A549 (cell line): Measurements from ENCODE around the gene NPFFR2. TPM values are rescaled to one million over a fixed set of nuclear protein-coding genes. Genes with fewer than 3 reads are reported as not detected.
"Not testable (repeated sequence)": the region's sequence is repeated elsewhere in the genome, so short reads cannot be mapped to it uniquely, and the experiment has no call there.

Source experiments
- ATAC-seq, 2 experiments: fragments of 200-7000 bp in 1 of 2; fragments of >200 bp in 1 of 2; cut with Nextera tagmentation in 1 of 2; cut with Tn5 transposase in 1 of 2; 3 replicates each; pipeline versions ENCODE4 v1.8.0 to v1.9.1; 2018 to 2020; ENCODE audit warnings: mild to moderate bottlenecking in 1 of 2, moderate library complexity in 1 of 2
- CTCF ChIA-PET: fragments of 300-600 bp; sonication (Branson Sonifier 250); formaldehyde crosslinking; extraction: SDS; loops from one replicate; lab custom pipeline; 2021; ENCODE audit warnings: antibody characterized with exemption, inconsistent platforms; lab: Yijun Ruan, JAX
- POLR2A ChIA-PET: fragments of 350-600 bp; formaldehyde crosslinking; extraction: SDS; loops from one replicate; lab custom pipeline; 2021; ENCODE audit warnings: antibody characterized with exemption, inconsistent platforms; lab: Yijun Ruan, JAX
- DNase-seq, 2 experiments: peaks; one replicate each; pipeline versions ENCODE4 v3.0.0 to v3.0.0-alpha.2; 2011 to 2016; ENCODE audit warnings: low read depth in 1 of 2, low spot score in 1 of 2
- FAIRE-seq: peaks from 2 replicates; lab custom pipeline; 2011; peaks lifted over from hg19 to GRCh38; lab: Jason Lieb, UNC
- H3K27ac ChIP-seq, 2 experiments: fragments of >200 bp; sonication (Bioruptor Twin); formaldehyde crosslinking; 3 replicates each; pipeline ENCODE4 v1.5.1; 2016 to 2017
- H3K4me1 ChIP-seq: fragments of >200 bp; sonication (Bioruptor Twin); formaldehyde crosslinking; 3 replicates; pipeline ENCODE4 v1.6.1; 2016
- H3K4me2 ChIP-seq: fragments of >200 bp; sonication (Bioruptor Twin); formaldehyde crosslinking; 3 replicates; pipeline ENCODE4 v1.6.1; 2016
- H3K4me3 ChIP-seq: fragments of >200 bp; sonication (Bioruptor Twin); formaldehyde crosslinking; 3 replicates; pipeline ENCODE4 v1.5.1; 2016
- H3K9me3 ChIP-seq: fragments of >200 bp; sonication (Bioruptor Twin); formaldehyde crosslinking; 3 replicates; pipeline ENCODE4 v1.6.1; 2016
- CHD2 ChIP-seq: fragments of 150-350 bp; IDR thresholded peaks from 2 replicates; pipeline ENCODE4 v1.6.1; 2014; ENCODE audit warnings: low read length; ENCODE audit not compliant: partially characterized antibody
- FOSB ChIP-seq: fragments of 250-450 bp; sonication (Bioruptor Pico); IDR thresholded peaks from 2 replicates; pipeline ENCODE4 v1.5.0; 2020; ENCODE audit warnings: mild to moderate bottlenecking, moderate library complexity
- FOSL2 ChIP-seq, 2 experiments: fragments of 450-650 bp in 1 of 2; fragments of >200 bp in 1 of 2; sonication (Bioruptor Twin) in 1 of 2; formaldehyde crosslinking; IDR thresholded peaks; 2 replicates each; pipeline versions ENCODE4 v1.5.0 to v1.6.1; 2016 to 2020; ENCODE audit warnings: mild to moderate bottlenecking in 1 of 2, moderate library complexity in 1 of 2
- FOXS1 ChIP-seq: fragments of 250-450 bp; sonication (Bioruptor Pico); IDR thresholded peaks from 2 replicates; pipeline ENCODE4 v1.5.0; 2020; ENCODE audit warnings: mild to moderate bottlenecking, moderate library complexity
- HOXB13 ChIP-seq: fragments of 250-450 bp; sonication (Bioruptor Pico); IDR thresholded peaks from 2 replicates; pipeline ENCODE4 v1.5.0; 2020; ENCODE audit warnings: low read depth, mild to moderate bottlenecking, moderate library complexity
- JUNB ChIP-seq: fragments of >200 bp; sonication (Bioruptor Twin); formaldehyde crosslinking; IDR thresholded peaks from 2 replicates; pipeline ENCODE4 v1.6.1; 2016
- MAFK ChIP-seq: fragments of 450-650 bp; IDR thresholded peaks from 2 replicates; pipeline ENCODE4 v1.6.1; 2014; ENCODE audit not compliant: partially characterized antibody
- NPAS2 ChIP-seq: fragments of 250-450 bp; sonication (Bioruptor Pico); IDR thresholded peaks from 2 replicates; pipeline ENCODE4 v1.8.0; 2022; ENCODE audit warnings: mild to moderate bottlenecking, moderate library complexity, borderline replicate concordance
- POLR2A ChIP-seq: IDR thresholded peaks from 2 replicates; pipeline ENCODE4 v1.6.1; 2012; ENCODE audit warnings: mild to moderate bottlenecking, low read length
- POLR2AphosphoS2 ChIP-seq: conservative IDR thresholded peaks from 2 replicates; pipeline ENCODE4 v1.6.1; 2012; ENCODE audit warnings: low read length, improper control_type of control experiment, inconsistent platforms
- RFX5 ChIP-seq: fragments of 450-650 bp; IDR thresholded peaks from 2 replicates; pipeline ENCODE4 v1.7.1; 2014; ENCODE audit warnings: antibody characterized with exemption, mild to moderate bottlenecking, moderate library complexity
- SMC3 ChIP-seq: fragments of >200 bp; sonication (Bioruptor Twin); formaldehyde crosslinking; IDR thresholded peaks from 3 replicates; pipeline ENCODE4 v1.6.1; 2018; ENCODE audit warnings: inconsistent platforms
- SREBF2 ChIP-seq: fragments of 450-650 bp; IDR thresholded peaks from 2 replicates; pipeline ENCODE4 v1.6.1; 2014; ENCODE audit warnings: mild to moderate bottlenecking, moderate library complexity
- ZC3H11A ChIP-seq: fragments of 450-650 bp; IDR thresholded peaks from 2 replicates; pipeline ENCODE4 v1.6.1; 2014; ENCODE audit warnings: antibody characterized with exemption, mild to moderate bottlenecking
- WGBS: methylation state at CpG from one replicate; pipeline ENCODE4 v1.1.6; 2017; ENCODE audit errors: missing lambda C conversion rate; 5-methylcytosine and 5-hydroxymethylcytosine counted together
- polyA plus RNA-seq, 4 experiments: library from polyadenylated mRNA; depleted of rRNA in 3 of 4; stranded (reverse); fragments of >200 nt; fragmentation: RNase III in 1 of 4; extraction: RNeasy Plus Mini Kit Qiagen cat#74134 plus additional on column Dnase treatment in 1 of 4; gene quantifications; 2 replicates in 3 of 4; 3 replicates in 1 of 4; pipeline ENCODE4 v1.2.3, GENCODE V29; 2011 to 2017
- TF ChIP-seq, protein P1 (sequence below): IDR thresholded peaks from 2 replicates; pipeline ENCODE4 v1.6.1; 2012
- TF ChIP-seq, protein P2 (sequence below): IDR thresholded peaks from 2 replicates; pipeline ENCODE4 v1.6.1; 2012; ENCODE audit warnings: low read depth, borderline replicate concordance
- TF ChIP-seq, protein P3 (sequence below): fragments of >200 bp; sonication (Bioruptor Twin); formaldehyde crosslinking; IDR thresholded peaks from 2 replicates; pipeline ENCODE4 v1.6.1; 2016
- TF ChIP-seq, protein P4 (sequence below): fragments of >200 bp; sonication (Bioruptor Twin); formaldehyde crosslinking; IDR thresholded peaks from 3 replicates; pipeline ENCODE4 v1.6.1; 2016

Gene NPFFR2
- polyA plus RNA-seq, 2 of the 4 experiments (the other 2 are of a cell fraction), result not detected

DNA sequence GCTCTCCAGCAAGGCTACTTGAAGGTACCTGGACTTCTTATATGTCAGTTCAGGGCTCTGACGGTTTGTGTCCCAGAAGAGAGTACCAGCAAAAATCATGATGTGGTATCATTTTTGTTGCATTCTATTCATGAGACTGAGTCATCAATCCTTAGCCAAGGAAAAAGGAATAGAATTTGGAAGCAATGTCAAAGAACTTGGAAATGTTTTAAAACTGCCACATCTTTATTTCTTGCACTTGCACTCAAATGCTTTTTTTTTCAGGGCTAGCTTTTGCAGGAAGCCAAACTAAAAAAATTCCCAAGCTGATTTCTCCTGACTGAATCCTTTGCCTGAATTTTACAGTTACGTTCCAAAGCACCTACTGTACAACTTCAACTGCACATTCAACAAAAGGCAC, 112.4 kb downstream of the NPFFR2 start (continued):
- TF ChIP-seq, protein P1, sequence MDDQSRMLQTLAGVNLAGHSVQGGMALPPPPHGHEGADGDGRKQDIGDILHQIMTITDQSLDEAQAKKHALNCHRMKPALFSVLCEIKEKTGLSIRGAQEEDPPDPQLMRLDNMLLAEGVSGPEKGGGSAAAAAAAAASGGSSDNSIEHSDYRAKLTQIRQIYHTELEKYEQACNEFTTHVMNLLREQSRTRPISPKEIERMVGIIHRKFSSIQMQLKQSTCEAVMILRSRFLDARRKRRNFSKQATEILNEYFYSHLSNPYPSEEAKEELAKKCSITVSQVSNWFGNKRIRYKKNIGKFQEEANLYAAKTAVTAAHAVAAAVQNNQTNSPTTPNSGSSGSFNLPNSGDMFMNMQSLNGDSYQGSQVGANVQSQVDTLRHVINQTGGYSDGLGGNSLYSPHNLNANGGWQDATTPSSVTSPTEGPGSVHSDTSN, result no peak
- no peak for TF ChIP-seq FOSL2 (IDR thresholded peaks at IDR 0.05)
- no peak for TF ChIP-seq FOSL2 (CRISPR knock-in tag; IDR thresholded peaks at IDR 0.05)
- TF ChIP-seq, protein P2, sequence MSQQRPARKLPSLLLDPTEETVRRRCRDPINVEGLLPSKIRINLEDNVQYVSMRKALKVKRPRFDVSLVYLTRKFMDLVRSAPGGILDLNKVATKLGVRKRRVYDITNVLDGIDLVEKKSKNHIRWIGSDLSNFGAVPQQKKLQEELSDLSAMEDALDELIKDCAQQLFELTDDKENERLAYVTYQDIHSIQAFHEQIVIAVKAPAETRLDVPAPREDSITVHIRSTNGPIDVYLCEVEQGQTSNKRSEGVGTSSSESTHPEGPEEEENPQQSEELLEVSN, result no peak
- TF ChIP-seq, all 56 proteins: peak for 0

DNA sequence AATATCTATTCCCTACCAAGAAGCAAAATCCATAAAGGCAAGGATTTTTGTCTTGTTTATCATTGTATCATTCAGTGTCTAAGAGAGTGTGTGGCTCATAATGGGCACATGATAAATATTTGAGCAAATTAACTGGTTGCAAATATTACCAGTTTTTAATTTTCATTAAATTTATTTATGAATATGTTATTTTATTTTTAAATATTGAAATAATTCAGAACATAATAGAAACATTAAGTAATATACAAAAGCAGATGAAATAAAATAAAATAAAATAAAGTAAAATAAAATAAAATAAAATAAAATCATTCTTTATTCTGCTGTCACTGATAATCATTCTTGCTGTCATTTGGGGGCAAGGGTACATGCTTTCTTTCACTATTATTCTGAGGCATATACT, 120.9 kb downstream of the NPFFR2 start:
- ATAC-seq, result no peak
- FAIRE-seq, result no peak
- Histone ChIP-seq H3K27ac (no peak overlapping the region), H3K4me2 (no peak overlapping the region), H3K9me3 (no peaks in the 10 kb centered on the region), H3K4me3 (no peak overlapping the region), H3K4me1 (no peaks in the 10 kb centered on the region)
- POLR2A ChIA-PET, result no interaction called here
- TF ChIP-seq CHD2 (no peak), ZC3H11A (no peak), POLR2AphosphoS2 (no peak), FOSB (CRISPR knock-in tag) (no peak), RFX5 (no peak), SMC3 (no peak), JUNB (no peak), SREBF2 (no peak), POLR2A (no peak), HOXB13 (CRISPR knock-in tag) (no peak), NPAS2 (CRISPR knock-in tag) (no peak), MAFK (no peak), FOXS1 (CRISPR knock-in tag) (no peak)
- TF ChIP-seq, protein P3, sequence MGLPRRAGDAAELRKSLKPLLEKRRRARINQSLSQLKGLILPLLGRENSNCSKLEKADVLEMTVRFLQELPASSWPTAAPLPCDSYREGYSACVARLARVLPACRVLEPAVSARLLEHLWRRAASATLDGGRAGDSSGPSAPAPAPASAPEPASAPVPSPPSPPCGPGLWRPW, result no peak
- TF ChIP-seq, protein P4, sequence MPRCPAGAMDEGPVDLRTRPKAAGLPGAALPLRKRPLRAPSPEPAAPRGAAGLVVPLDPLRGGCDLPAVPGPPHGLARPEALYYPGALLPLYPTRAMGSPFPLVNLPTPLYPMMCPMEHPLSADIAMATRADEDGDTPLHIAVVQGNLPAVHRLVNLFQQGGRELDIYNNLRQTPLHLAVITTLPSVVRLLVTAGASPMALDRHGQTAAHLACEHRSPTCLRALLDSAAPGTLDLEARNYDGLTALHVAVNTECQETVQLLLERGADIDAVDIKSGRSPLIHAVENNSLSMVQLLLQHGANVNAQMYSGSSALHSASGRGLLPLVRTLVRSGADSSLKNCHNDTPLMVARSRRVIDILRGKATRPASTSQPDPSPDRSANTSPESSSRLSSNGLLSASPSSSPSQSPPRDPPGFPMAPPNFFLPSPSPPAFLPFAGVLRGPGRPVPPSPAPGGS, result no peak
- CTCF ChIA-PET, result no interaction called here
- DNase-seq, result no peak

DNA sequence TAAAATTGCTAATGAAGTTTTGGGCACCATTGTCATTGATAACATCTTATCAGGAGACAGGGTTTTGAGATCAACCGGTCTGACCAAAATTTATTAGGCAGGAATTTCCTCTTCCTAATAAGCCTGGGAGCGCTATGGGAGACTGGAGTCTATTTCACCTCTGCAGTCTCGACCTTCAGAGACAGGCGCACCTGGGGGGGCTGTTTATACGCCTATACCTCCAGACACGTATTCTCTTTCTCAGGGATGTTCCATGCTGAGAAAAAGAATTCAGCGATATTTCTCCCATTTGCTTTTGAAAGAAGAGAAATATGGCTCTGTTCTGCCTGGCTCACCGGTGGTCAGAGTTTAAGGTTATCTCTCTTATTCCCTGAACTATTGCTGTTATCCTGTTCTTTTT, 121.8 kb downstream of the NPFFR2 start:
- H3K9me3 ChIP-seq, DNase-seq, H3K27ac ChIP-seq, ATAC-seq, POLR2A ChIA-PET, H3K4me3 ChIP-seq, FAIRE-seq, H3K4me2 ChIP-seq, H3K4me1 ChIP-seq: not testable (repeated sequence)
- WGBS, result 41% methylated on average over 8 of the region's 8 CpGs
- CTCF ChIA-PET, result interaction anchor here (0.7 kb wide), 1 partner anchor 11 kb away, joined by 3 read pairs; no protein-coding TSS in a partner anchor

DNA sequence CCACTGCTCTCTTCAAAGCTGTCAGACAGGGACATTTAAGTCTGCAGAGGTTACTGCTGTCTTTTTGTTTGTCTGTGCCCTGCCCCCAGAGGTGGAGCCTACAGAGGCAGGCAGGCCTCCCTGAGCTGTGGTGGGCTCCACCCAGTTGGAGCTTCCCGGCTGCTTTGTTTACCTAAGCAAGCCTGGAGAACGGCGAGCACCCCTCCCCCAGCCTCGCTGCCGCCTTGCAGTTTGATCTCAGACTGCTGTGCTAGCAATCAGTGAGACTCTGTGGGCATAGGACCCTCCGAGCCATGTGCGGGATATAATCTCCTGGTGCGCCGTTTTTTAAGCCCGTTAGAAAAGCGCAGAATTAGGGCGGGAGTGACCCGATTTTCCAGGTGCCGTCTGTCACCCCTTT, 137.5 kb downstream of the NPFFR2 start:
- H3K4me3 ChIP-seq, H3K9me3 ChIP-seq, H3K4me1 ChIP-seq, DNase-seq, H3K27ac ChIP-seq, CTCF ChIA-PET, ATAC-seq, H3K4me2 ChIP-seq, FAIRE-seq, POLR2A ChIA-PET: not testable (repeated sequence)
- WGBS, result 45% methylated on average over 10 of the region's 14 CpGs
